NCI-H526 treated with DMSO at 0.1 percent for 48 hours (cell line): ENCODE results near the gene MCL1.
"Not testable (repeated sequence)": the region's sequence is repeated elsewhere in the genome, so short reads cannot be mapped to it uniquely, and the experiment has no call there.

Source experiments
- DNase-seq: peaks from one replicate; lab custom pipeline; 2025; lab: John Stamatoyannopoulos, UW

MCL1 gene

GRCh38 chr1:150602372-150602771 lies 23.0 kb upstream of the MCL1 start:
- DNase-seq, result not testable (repeated sequence)

- no peak for DNase-seq
Observed at GRCh38 chr1:150601540-150601939, 22.1 kb upstream of the MCL1 start.

GRCh38 chr1:150598346-150598745 lies 18.9 kb upstream of the MCL1 start:
- not testable (repeated sequence) for DNase-seq

- DNase-seq, result no peak
Observed at GRCh38 chr1:150596976-150597375, 17.6 kb upstream of the MCL1 start.

- no peak for DNase-seq
Observed at GRCh38 chr1:150596095-150596892, 16.9 kb upstream of the MCL1 start.

- DNase-seq, result no peak
Observed at GRCh38 chr1:150582371-150582770, 3.0 kb upstream of the MCL1 start.

GRCh38 chr1:150581962-150582361 lies 2.6 kb upstream of the MCL1 start:
- not testable (repeated sequence) for DNase-seq

- not testable (repeated sequence) for DNase-seq
Observed at GRCh38 chr1:150581437-150581836, 2.0 kb upstream of the MCL1 start.

GRCh38 chr1:150580966-150581365 lies 1.6 kb upstream of the MCL1 start:
- not testable (repeated sequence) for DNase-seq

- DNase-seq, result no peak
Observed at GRCh38 chr1:150579945-150580642, 684 bp upstream of the MCL1 start.

GRCh38 chr1:150578272-150579109 lies 919 bp downstream of the MCL1 start:
- DNase-seq, result peak; percentile 72

GRCh38 chr1:150577557-150578271 lies 1.7 kb downstream of the MCL1 start:
- peak; percentile 72 for DNase-seq

- no peak for DNase-seq
Observed at GRCh38 chr1:150576794-150577556, 2.4 kb downstream of the MCL1 start.

- DNase-seq, result no peak
Observed at GRCh38 chr1:150576367-150576711, 3.1 kb downstream of the MCL1 start.

- DNase-seq, result peak; percentile 66
Observed at GRCh38 chr1:150575518-150576366, 3.7 kb downstream of the MCL1 start.

GRCh38 chr1:150575072-150575489 lies 4.3 kb downstream of the MCL1 start:
- no peak for DNase-seq

- DNase-seq, result peak; percentile 28
Observed at GRCh38 chr1:150574260-150575071, 4.9 kb downstream of the MCL1 start.

GRCh38 chr1:150573648-150574071 lies 5.8 kb downstream of the MCL1 start:
- not testable (repeated sequence) for DNase-seq
